Adrenal gland (tissue), 5 donors: ENCODE data around the gene CACNA1F.

Experiments
- CTCF ChIP-seq, 6 experiments: fragments of 450-650 bp in 4 of 6; fragments of 200-600 bp in 2 of 6; sonication (generic) in 1 of 6; IDR thresholded peaks; 1 replicate in 5 of 6; 2 replicates in 1 of 6; pipeline versions ENCODE4 v1.5.1 to v1.8.0; 2016 to 2021; ENCODE audit warnings: antibody characterized with exemption in 6 of 6, mild to moderate bottlenecking in 2 of 6, moderate library complexity in 1 of 6
- POLR2A ChIP-seq, 2 donors: fragments of 450-650 bp; IDR thresholded peaks; one replicate each; pipeline ENCODE4 v1.6.1; 2017; ENCODE audit warnings: antibody characterized with exemption in 2 of 2, mild to moderate bottlenecking in 2 of 2, moderate library complexity in 1 of 2
- donor health status: DM: no; HTN: no; CAD: no.

DNA sequence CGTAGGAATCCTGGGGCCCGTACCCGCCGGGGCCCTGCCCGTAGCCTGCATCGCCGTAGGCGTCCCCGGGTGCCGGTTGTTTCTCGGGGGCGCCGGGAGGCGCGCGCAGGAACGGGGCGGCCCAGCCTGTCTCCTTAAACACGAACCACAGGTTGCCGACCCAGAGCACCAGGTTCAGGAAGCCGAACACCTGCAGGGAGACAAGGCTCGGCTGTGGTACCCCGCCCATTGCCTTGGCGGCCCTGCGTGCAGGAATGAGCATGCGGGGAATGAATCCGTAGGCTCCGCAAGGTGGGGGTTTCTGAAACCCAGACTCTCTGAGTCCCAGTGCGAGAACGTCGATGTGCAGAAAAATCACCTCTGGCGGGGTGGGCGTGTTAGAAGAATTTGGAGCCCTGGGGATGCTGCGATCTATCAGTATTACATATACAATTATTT lies 41.5 kb downstream of the CACNA1F start:
- no peak for TF ChIP-seq POLR2A (IDR thresholded peaks at IDR 0.05)
- no peak for TF ChIP-seq CTCF (IDR thresholded peaks at IDR 0.05)
